ENCODE measurements around the gene FKBP1B.
"Not testable (repeated sequence)": the region's sequence is repeated elsewhere in the genome, so short reads cannot be mapped to it uniquely, and the experiment has no call there.

Gene FKBP1B

DNA sequence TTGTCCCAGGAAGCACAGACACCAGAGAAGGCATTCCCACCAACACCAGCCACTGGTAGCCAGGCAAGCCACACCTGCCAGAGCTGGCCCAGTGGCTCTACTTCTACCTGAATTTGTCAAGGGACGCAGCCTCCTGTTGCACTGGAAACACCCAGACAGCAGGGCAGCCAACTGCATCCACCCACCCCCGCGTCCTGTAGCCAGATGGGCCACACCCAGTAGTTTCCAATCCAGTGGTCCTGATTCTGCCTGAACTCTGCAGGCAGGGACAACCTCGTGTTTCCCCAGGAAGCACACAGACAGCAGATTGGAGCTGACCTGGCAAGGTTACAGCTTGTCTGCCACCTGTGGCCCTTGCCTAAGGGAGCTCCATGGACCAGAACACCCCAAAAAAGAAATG, 55.4 kb downstream of the FKBP1B start:
- DNase-seq, result no peak

DNA sequence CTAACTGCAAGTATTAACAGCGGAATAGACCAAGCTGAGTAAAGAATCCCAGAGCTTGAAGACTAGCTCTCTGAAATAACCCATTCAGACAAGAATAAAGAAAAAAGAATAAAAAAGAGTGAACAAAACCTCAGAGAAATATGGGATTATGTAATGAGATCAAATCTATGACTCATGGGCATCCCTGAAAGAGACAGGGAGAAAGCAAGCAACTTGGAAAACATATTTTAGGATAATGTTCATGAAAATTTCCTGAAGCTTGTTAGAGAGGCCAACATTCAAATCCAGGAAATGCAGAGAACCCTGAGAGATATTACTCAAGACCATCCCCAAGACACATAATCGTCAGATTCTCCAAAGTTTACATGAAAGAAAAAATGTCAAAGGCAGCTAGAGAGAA, 56.3 kb downstream of the FKBP1B start:
- DNase-seq, result no peak

DNA sequence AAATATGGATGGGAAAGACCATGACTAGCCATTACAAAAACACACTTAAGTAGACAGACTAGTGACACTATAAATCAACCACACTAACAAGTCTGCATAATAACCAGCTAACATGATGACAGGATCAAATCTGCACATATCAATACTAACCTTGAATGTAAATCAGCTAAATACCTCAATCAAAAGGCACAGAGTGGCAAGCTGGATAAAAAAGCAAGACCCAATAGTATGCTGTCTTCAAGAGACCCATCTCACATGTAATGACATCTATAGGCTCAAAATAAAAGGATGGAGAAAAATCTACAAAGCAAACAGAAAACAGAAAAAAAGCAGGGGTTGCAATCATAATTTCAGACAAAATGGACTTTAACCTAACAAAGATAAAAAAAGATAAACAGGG, 57.2 kb downstream of the FKBP1B start:
- DNase-seq, result no peak

DNA sequence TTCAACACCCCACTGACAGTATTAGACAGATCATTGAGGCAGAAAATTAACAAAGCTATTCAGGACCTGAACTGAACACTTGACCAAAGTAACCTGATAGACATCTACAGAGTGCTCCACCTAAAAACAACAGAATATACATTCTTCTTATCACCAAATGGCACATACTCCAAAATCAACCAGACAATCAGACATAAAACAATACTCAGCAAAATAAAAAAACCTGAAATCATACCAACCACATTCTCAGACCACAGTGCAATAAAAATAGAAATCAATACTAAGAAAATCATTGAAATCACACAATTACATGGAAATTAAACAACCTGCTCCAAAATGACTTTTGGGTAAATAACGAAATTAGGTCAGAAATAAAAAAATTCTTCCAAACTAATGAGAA, 57.8 kb downstream of the FKBP1B start:
- DNase-seq, result no peak

DNA sequence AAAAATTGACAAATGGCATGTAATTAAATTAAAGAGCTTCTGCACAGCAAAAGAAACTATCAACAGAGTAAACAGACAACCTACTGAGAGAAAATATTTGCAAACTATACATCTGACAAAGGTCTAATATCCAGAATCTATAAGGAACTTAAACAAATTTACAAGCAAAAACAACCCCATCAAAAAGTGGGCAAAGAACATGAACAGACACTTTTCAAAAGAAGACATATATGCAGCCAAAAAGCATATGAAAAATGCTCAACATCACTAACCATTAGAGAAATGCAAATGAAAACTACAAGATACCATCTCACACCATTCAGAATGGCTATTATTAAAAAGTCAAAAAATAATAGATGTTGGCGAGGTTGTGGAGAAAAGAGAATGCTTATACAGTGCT, 59.9 kb downstream of the FKBP1B start:
- DNase-seq, result not testable (repeated sequence)

DNA sequence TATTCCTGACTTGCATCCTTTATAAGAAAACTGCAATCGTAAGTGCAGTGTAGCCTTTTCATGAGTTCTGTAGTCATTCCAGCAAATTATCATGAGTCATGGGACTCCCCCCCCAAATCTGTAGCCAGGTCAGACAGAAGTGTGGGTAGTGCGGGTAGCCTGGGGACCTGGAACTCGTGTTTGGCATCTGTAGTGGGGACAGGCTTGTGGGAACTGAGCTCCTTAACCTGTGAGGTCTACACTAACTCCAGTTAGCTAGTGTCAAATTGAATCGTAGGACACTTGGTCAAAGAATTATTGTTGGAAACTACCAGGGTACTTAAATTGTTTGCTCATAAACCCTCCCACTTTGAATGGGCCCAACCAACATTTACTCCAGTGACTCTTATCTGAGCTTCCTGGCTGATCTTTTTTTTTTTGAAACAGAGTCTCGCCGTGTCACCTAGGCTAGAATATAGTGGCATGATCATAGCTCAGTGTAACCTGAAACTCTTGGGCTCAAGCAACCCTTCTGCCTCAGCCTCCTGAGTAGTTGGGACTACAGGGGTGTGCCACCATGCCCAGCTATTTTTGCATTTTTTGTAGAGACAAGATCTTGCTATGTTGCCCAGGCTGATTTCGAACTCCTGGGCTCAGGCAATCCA, 61.2 kb downstream of the FKBP1B start:
- DNase-seq, result no peak

DNA sequence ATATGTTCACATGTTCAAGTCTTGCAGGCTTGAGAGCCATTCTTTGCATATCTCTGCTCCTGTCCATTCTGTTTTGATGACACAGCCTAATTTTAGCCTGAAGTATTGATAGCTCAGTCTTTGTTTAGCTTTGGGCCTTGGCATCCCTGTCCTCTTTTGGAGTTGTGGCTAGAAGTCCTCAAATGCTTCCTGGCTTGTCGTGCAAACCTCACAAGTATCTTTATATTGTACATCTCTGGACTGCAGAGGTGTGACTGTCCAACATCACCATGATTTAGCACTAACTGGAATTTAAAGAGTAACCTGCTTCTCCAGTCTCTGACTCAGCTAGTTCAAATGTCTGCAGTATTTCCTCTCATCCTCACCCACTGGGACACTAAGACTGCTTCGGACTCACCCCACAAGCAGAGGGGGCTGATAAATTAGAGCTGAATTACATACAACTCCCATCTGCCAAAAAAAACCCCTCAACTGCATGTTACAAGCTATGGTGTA, 61.9 kb downstream of the FKBP1B start:
- no peak for DNase-seq

All from NCI-H1048 (cell line).